ENCODE results near the gene PSEN2.

GRCh38 chr1:226882631-226883409 is 12.4 kb downstream of the PSEN2 start:
- TF ChIP-seq CTCF (IDR thresholded peaks at IDR 0.05; ENCODE audit: poor library complexity) (no peak), EZH2phosphoT487 (IDR thresholded peaks at IDR 0.05; ENCODE audit: low read depth, severe bottlenecking, unreplicated experiment) (no peak), EZH2 (IDR thresholded peaks at IDR 0.05; ENCODE audit: borderline replicate concordance) (no peak)

Data from hepatocyte (in vitro differentiated cells).